Liver (tissue), 9 donors: ENCODE measurements around the gene TMEM120B. TPM values are rescaled to one million over a fixed set of nuclear protein-coding genes. Genes with fewer than 3 reads are reported as not detected.

Experiments
- DNase-seq: peaks from one replicate; pipeline ENCODE4 v3.0.0-alpha.2; 2017; ENCODE audit warnings: low spot score
- H3K27ac ChIP-seq, 2 donors: one replicate each; pipeline ENCODE4 v1.7.0; 2013; ENCODE audit warnings: inconsistent platforms in 2 of 2, low read length in 2 of 2, control low read depth in 1 of 2, low read depth in 1 of 2, mild to moderate bottlenecking in 1 of 2
- H3K27me3 ChIP-seq, 4 donors: one replicate each; pipeline versions ENCODE4 v1.6.1 to v1.7.0; 2013; ENCODE audit warnings: low read length in 3 of 4, inconsistent platforms in 1 of 4, mild to moderate bottlenecking in 1 of 4, moderate library complexity in 1 of 4; ENCODE audit not compliant: control insufficient read depth in 4 of 4, insufficient read depth in 4 of 4
- H3K36me3 ChIP-seq, 4 donors: one replicate each; pipeline versions ENCODE4 v1.6.1 to v1.7.0; 2013; ENCODE audit warnings: low read length in 3 of 4, mild to moderate bottlenecking in 3 of 4, low read depth in 1 of 4, moderate library complexity in 1 of 4; ENCODE audit not compliant: control insufficient read depth in 4 of 4, insufficient read depth in 3 of 4
- H3K4me1 ChIP-seq, 4 donors: one replicate each; pipeline versions ENCODE4 v1.6.1 to v1.7.0; 2013; ENCODE audit warnings: low read length in 3 of 4, mild to moderate bottlenecking in 3 of 4, moderate library complexity in 1 of 4; ENCODE audit not compliant: control insufficient read depth in 4 of 4, insufficient read depth in 4 of 4
- H3K4me3 ChIP-seq, 3 donors: one replicate each; pipeline versions ENCODE4 v1.6.1 to v1.7.0; 2013; ENCODE audit warnings: low read length in 3 of 3, control low read depth in 1 of 3, low read depth in 1 of 3, mild to moderate bottlenecking in 1 of 3
- H3K9ac ChIP-seq, 2 donors: one replicate each; pipeline ENCODE4 v1.7.0; 2013; ENCODE audit warnings: low read length in 2 of 2, mild to moderate bottlenecking in 2 of 2, moderate library complexity in 2 of 2, control low read depth in 1 of 2, low read depth in 1 of 2
- H3K9me3 ChIP-seq, 4 donors: one replicate each; pipeline versions ENCODE4 v1.6.1 to v1.7.0; 2013; ENCODE audit warnings: low read length in 3 of 4; ENCODE audit not compliant: control insufficient read depth in 4 of 4
- ATF3 ChIP-seq: IDR thresholded peaks from 2 replicates; pipeline ENCODE4 v1.6.1; 2016; ENCODE audit warnings: antibody characterized with exemption
- CTCF ChIP-seq: fragments of 150-350 bp; IDR thresholded peaks from 2 replicates; pipeline ENCODE4 v1.5.1; 2017; ENCODE audit warnings: improper control_type of control experiment, low read depth, low read length; ENCODE audit not compliant: missing input control
- EGR1 ChIP-seq, 2 donors: IDR thresholded peaks; 2 replicates each; pipeline ENCODE4 v1.6.1; 2016 to 2018; ENCODE audit warnings: antibody characterized with exemption in 2 of 2, low read depth in 2 of 2
- FOXA2 ChIP-seq: IDR thresholded peaks from 2 replicates; pipeline ENCODE4 v1.6.1; 2016; ENCODE audit warnings: antibody characterized with exemption
- GABPA ChIP-seq, 2 donors: IDR thresholded peaks in 1 of 2; conservative IDR thresholded peaks in 1 of 2; 2 replicates each; pipeline ENCODE4 v1.6.1; 2016; ENCODE audit warnings: antibody characterized with exemption in 2 of 2, mild to moderate bottlenecking in 1 of 2, moderate library complexity in 1 of 2
- HNF4A ChIP-seq, 2 donors: conservative IDR thresholded peaks; 2 replicates each; pipeline ENCODE4 v1.6.1; 2016; ENCODE audit warnings: antibody characterized with exemption in 2 of 2, mild to moderate bottlenecking in 2 of 2
- JUND ChIP-seq, 2 donors: IDR thresholded peaks; 2 replicates each; pipeline ENCODE4 v1.6.1; 2016; ENCODE audit warnings: antibody characterized with exemption in 2 of 2
- RAD21 ChIP-seq, 2 donors: IDR thresholded peaks; 2 replicates each; pipeline ENCODE4 v1.6.1; 2016; ENCODE audit warnings: antibody characterized with exemption in 2 of 2, mild to moderate bottlenecking in 2 of 2
- RXRA ChIP-seq, 2 donors: IDR thresholded peaks; 2 replicates each; pipeline ENCODE4 v1.6.1; 2017 to 2018; ENCODE audit warnings: antibody characterized with exemption in 2 of 2, mild to moderate bottlenecking in 1 of 2
- SP1 ChIP-seq: IDR thresholded peaks from 2 replicates; pipeline ENCODE4 v1.6.1; 2018; ENCODE audit warnings: antibody characterized with exemption, mild to moderate bottlenecking
- TAF1 ChIP-seq: conservative IDR thresholded peaks from 2 replicates; pipeline ENCODE4 v1.6.1; 2016; ENCODE audit warnings: antibody characterized with exemption, mild to moderate bottlenecking
- whole genome bisulfite sequencing: extraction: QIAGEN DNeasy Blood & Tissue Kit; methylation state at CpG from one replicate; pipeline ENCODE4 v1.1.7; 2013; 5-methylcytosine and 5-hydroxymethylcytosine counted together
- polyA plus RNA-seq, 2 donors: library from polyadenylated mRNA; stranded (reverse) in 1 of 2; unstranded in 1 of 2; fragments of 200-250 nt in 1 of 2; fragments of >200 nt in 1 of 2; fragmentation: Nextera tagmentation in 1 of 2; extraction: Ambion mirVana in 1 of 2; gene quantifications; one replicate each; pipeline versions ENCODE4 v1.2.1 to v1.2.3, GENCODE V29; 2013 to 2015
- total RNA-seq, 2 donors: library from RNA; depleted of rRNA; stranded (reverse); fragments of >200 nt; gene quantifications; one replicate each; pipeline ENCODE4 v1.2.3, GENCODE V29; 2014
- TF ChIP-seq, protein P1 (sequence below): IDR thresholded peaks from 2 replicates; pipeline ENCODE4 v1.6.1; 2016; ENCODE audit warnings: antibody characterized with exemption, mild to moderate bottlenecking
- donor health status: healthy.
- donor health status: healthy.
- donor health status: healthy.
- donor health status: healthy.
- donor health status: healthy.

Gene TMEM120B
- total and polyA plus RNA-seq, 4 donors = 1.6 to 9.2 (median 3.4) TPM

GRCh38 chr12:121725423-121725822 is 12.9 kb downstream of the TMEM120B start:
- Histone ChIP-seq H3K4me1 (no peaks in the 10 kb centered on the region), H3K9ac (no peak overlapping the region), H3K27ac (no peak overlapping the region), H3K36me3 (peaks cover 0 to 3% (median under 1%) of the 10 kb centered on the region in 4 donors), H3K9me3 (no peaks in the 10 kb centered on the region), H3K4me3 (no peak overlapping the region), H3K27me3 (no peaks in the 10 kb centered on the region)
- TF ChIP-seq RXRA (IDR thresholded peaks at IDR 0.05) = no peak
- no peak for TF ChIP-seq ATF3
- no peak for TF ChIP-seq EGR1 (IDR thresholded peaks at IDR 0.05; ENCODE audit: low read depth in 2 of 2)
- no peak for TF ChIP-seq CTCF
- TF ChIP-seq, protein P1, sequence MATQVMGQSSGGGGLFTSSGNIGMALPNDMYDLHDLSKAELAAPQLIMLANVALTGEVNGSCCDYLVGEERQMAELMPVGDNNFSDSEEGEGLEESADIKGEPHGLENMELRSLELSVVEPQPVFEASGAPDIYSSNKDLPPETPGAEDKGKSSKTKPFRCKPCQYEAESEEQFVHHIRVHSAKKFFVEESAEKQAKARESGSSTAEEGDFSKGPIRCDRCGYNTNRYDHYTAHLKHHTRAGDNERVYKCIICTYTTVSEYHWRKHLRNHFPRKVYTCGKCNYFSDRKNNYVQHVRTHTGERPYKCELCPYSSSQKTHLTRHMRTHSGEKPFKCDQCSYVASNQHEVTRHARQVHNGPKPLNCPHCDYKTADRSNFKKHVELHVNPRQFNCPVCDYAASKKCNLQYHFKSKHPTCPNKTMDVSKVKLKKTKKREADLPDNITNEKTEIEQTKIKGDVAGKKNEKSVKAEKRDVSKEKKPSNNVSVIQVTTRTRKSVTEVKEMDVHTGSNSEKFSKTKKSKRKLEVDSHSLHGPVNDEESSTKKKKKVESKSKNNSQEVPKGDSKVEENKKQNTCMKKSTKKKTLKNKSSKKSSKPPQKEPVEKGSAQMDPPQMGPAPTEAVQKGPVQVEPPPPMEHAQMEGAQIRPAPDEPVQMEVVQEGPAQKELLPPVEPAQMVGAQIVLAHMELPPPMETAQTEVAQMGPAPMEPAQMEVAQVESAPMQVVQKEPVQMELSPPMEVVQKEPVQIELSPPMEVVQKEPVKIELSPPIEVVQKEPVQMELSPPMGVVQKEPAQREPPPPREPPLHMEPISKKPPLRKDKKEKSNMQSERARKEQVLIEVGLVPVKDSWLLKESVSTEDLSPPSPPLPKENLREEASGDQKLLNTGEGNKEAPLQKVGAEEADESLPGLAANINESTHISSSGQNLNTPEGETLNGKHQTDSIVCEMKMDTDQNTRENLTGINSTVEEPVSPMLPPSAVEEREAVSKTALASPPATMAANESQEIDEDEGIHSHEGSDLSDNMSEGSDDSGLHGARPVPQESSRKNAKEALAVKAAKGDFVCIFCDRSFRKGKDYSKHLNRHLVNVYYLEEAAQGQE = no peak
- no peak for TF ChIP-seq SP1
- WGBS = 98% methylated on average over 3 of the region's 3 CpGs
- DNase-seq = no peak

GRCh38 chr12:121729021-121729420 is 16.5 kb downstream of the TMEM120B start:
- TF ChIP-seq GABPA (IDR thresholded peaks at IDR 0.05 in 1 of 2, conservative IDR thresholded peaks at IDR 0.05 in 1 of 2) (no peak), RXRA (IDR thresholded peaks at IDR 0.05) (no peak), TAF1 (no peak), EGR1 (IDR thresholded peaks at IDR 0.05; ENCODE audit: low read depth in 2 of 2) (no peak), SP1 (no peak), RAD21 (IDR thresholded peaks at IDR 0.05) (no peak), JUND (IDR thresholded peaks at IDR 0.05) (no peak)
- Histone ChIP-seq H3K27me3 (no peaks in the 10 kb centered on the region), H3K4me1 (no peaks in the 10 kb centered on the region), H3K27ac (no peak overlapping the region), H3K9ac (no peak overlapping the region), H3K36me3 (peaks cover 0 to 3% (median under 1%) of the 10 kb centered on the region in 4 donors), H3K4me3 (no peak overlapping the region), H3K9me3 (no peaks in the 10 kb centered on the region)
- DNase-seq = no peak
- WGBS = 86% methylated on average over 6 of the region's 6 CpGs

DNA sequence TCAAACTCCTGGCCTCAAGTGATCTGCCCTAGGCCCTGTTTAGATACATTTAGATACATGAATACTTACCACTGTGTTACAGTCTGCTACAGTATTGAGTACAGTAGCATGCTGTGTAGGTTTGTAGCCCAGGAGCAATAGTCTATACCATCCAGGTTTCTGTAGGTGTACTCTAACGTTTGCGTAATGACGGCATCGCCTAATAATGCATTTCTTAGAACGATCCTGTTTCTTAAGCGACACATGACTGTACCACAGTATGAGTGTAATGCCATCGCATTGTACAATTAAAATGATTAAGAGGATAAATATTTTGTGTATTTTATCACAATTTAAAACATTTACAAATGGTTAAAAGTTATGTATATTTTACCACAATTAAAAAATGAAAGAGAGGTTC is 18.9 kb downstream of the TMEM120B start:
- Histone ChIP-seq H3K36me3 (no peaks in the 10 kb centered on the region), H3K9ac (no peak overlapping the region), H3K27ac (no peak overlapping the region), H3K4me3 (no peak overlapping the region), H3K4me1 (no peaks in the 10 kb centered on the region), H3K9me3 (no peaks in the 10 kb centered on the region), H3K27me3 (no peaks in the 10 kb centered on the region)
- WGBS = 96% methylated on average over 7 of the region's 7 CpGs
- TF ChIP-seq, protein P1 = no peak
- no peak for TF ChIP-seq FOXA2
- TF ChIP-seq TAF1 = no peak
- no peak for TF ChIP-seq HNF4A (conservative IDR thresholded peaks at IDR 0.05)
- DNase-seq = no peak
